Naive thymus-derived CD8-positive, alpha-beta T cell (primary cell): ENCODE data around the gene LDHAL6A. TPM values are rescaled to one million over a fixed set of nuclear protein-coding genes. Genes with fewer than 3 reads are reported as not detected.

ENCODE experiments used
- ATAC-seq, 2 donors: fragments of 150-1000 bp; cut with Tn5 transposase in 1 of 2; sonication (Bioruptor Pico), chemical (Tn5 transposase) in 1 of 2; 1 replicate in 1 of 2; 2 replicates in 1 of 2; pipeline ENCODE4 v1.10.0; 2021; ENCODE audit warnings: mild to moderate bottlenecking in 2 of 2, moderate library complexity in 2 of 2
- POLR2A ChIA-PET: fragments of 350-600 bp; sonication (Branson Sonifier 250); formaldehyde crosslinking; loops from one replicate; lab custom pipeline; 2021; ENCODE audit warnings: antibody characterized with exemption; lab: Charles Lee
- DNase-seq, 10 donors: peaks; one replicate each; pipeline versions ENCODE4 v3.0.0 to v3.0.0-alpha.2; 2020 to 2022
- H3K27ac Mint-ChIP-seq, 10 donors: one replicate each; pipeline ENCODE4 v1.8.0; 2020 to 2022; ENCODE audit warnings: mild to moderate bottlenecking in 10 of 10, mixed read lengths in 10 of 10, moderate library complexity in 4 of 10, inconsistent platforms in 1 of 10
- H3K27me3 Mint-ChIP-seq, 5 donors: one replicate each; pipeline ENCODE4 v1.8.0; 2021 to 2022; ENCODE audit warnings: mixed read lengths in 5 of 5
- H3K36me3 Mint-ChIP-seq, 3 donors: one replicate each; pipeline ENCODE4 v1.8.0; 2020 to 2022; ENCODE audit warnings: mixed read lengths in 3 of 3, mild to moderate bottlenecking in 2 of 3, inconsistent platforms in 1 of 3
- H3K4me1 Mint-ChIP-seq, 4 donors: one replicate each; pipeline ENCODE4 v1.8.0; 2021 to 2022; ENCODE audit warnings: mixed read lengths in 4 of 4
- H3K4me3 Mint-ChIP-seq, 10 donors: one replicate each; pipeline ENCODE4 v1.8.0; 2020 to 2022; ENCODE audit warnings: mild to moderate bottlenecking in 10 of 10, mixed read lengths in 10 of 10, moderate library complexity in 6 of 10, inconsistent platforms in 1 of 10
- H3K9me3 Mint-ChIP-seq, 9 donors: one replicate each; pipeline ENCODE4 v1.8.0; 2020 to 2022; ENCODE audit warnings: mixed read lengths in 9 of 9, mild to moderate bottlenecking in 3 of 9, inconsistent platforms in 1 of 9, moderate library complexity in 1 of 9
- polyA plus RNA-seq, 3 donors: library from polyadenylated mRNA; unstranded; fragments of 300-500 nt; fragmentation: Illumina TruSeq; gene quantifications; one replicate each; pipeline ENCODE4 v1.2.3, GENCODE V29; 2021
- total RNA-seq, 8 experiments: library from RNA in 2 of 8; stranded (reverse) in 2 of 8; gene quantifications; one replicate each; pipeline ENCODE4 v1.2.3 and lab custom pipeline; 2021 to 2026

LDHAL6A gene
- total and polyA plus RNA-seq, 5 experiments from 2014 or later: 0.09 to 0.14 TPM; not detected in 3

GRCh38 chr11:18492888-18493287 lies 37.2 kb downstream of the LDHAL6A start:
- H3K27me3 Mint-ChIP-seq: no peaks in the 10 kb centered on the region
- no peaks in the 10 kb centered on the region for H3K9me3 Mint-ChIP-seq
- H3K4me1 Mint-ChIP-seq: peaks cover 5 to 11% (median 9%) of the 10 kb centered on the region in 4 donors
- peak overlapping the region in 6 of 10 donors; percentile 19 to 57 (median 26) for H3K27ac Mint-ChIP-seq
- DNase-seq (no peak), ATAC-seq (no peak)
- no peak overlapping the region for H3K4me3 Mint-ChIP-seq
- peaks cover 0 to 88% (median 29%) of the 10 kb centered on the region in 3 donors for H3K36me3 Mint-ChIP-seq
- POLR2A ChIA-PET: interaction anchor here (0.8 kb wide), 1 partner anchor 12 kb away, joined by 3 read pairs; no protein-coding TSS in a partner anchor

- Mint-ChIP-seq H3K9me3 (no peaks in the 10 kb centered on the region), H3K4me3 (no peak overlapping the region), H3K27ac (peak overlapping the region in 6 of 10 donors; percentile 5 to 83 (median 22)), H3K4me1 (peaks cover 5 to 12% (median 9%) of the 10 kb centered on the region in 4 donors), H3K27me3 (no peaks in the 10 kb centered on the region), H3K36me3 (peaks cover 1 to 88% (median 25%) of the 10 kb centered on the region in 3 donors)
- POLR2A ChIA-PET: interaction anchor here (0.8 kb wide), 1 partner anchor 11 kb away, joined by 3 read pairs; no protein-coding TSS in a partner anchor
- no peak for ATAC-seq
- no peak for DNase-seq
Observed at GRCh38 chr11:18493310-18493709, 37.7 kb downstream of the LDHAL6A start.

GRCh38 chr11:18495271-18495670 lies 39.6 kb downstream of the LDHAL6A start:
- Mint-ChIP-seq H3K9me3 (no peaks in the 10 kb centered on the region), H3K27me3 (no peaks in the 10 kb centered on the region), H3K4me1 (peaks cover 6 to 13% (median 11%) of the 10 kb centered on the region in 4 donors), H3K27ac (peak overlapping the region in 4 of 10 donors; percentile 35 to 79 (median 52)), H3K36me3 (peaks cover 14 to 88% (median 22%) of the 10 kb centered on the region in 3 donors), H3K4me3 (no peak overlapping the region)
- DNase-seq: no peak
- POLR2A ChIA-PET: no interaction called here
- no peak for ATAC-seq

GRCh38 chr11:18495703-18496102 lies 40.0 kb downstream of the LDHAL6A start:
- Mint-ChIP-seq H3K36me3 (peaks cover 14 to 88% (median 22%) of the 10 kb centered on the region in 3 donors), H3K4me3 (no peak overlapping the region), H3K4me1 (peaks cover 6 to 12% (median 10%) of the 10 kb centered on the region in 4 donors), H3K27ac (peak overlapping the region in 4 of 10 donors; percentile 35 to 79 (median 52)), H3K9me3 (no peaks in the 10 kb centered on the region), H3K27me3 (no peaks in the 10 kb centered on the region)
- DNase-seq: no peak
- ATAC-seq: no peak
- POLR2A ChIA-PET: no interaction called here

- ATAC-seq (no peak), DNase-seq (no peak)
- Mint-ChIP-seq H3K4me1 (peaks cover 6 to 15% (median 9%) of the 10 kb centered on the region in 4 donors), H3K27ac (peak overlapping the region in 5 of 10 donors; percentile 7 to 77 (median 34)), H3K9me3 (no peaks in the 10 kb centered on the region), H3K27me3 (no peaks in the 10 kb centered on the region), H3K36me3 (peaks cover 18 to 94% (median 40%) of the 10 kb centered on the region in 3 donors), H3K4me3 (no peak overlapping the region)
- POLR2A ChIA-PET: no interaction called here
Observed at GRCh38 chr11:18498039-18498438, 42.4 kb downstream of the LDHAL6A start.

GRCh38 chr11:18501629-18502028 lies 46.0 kb downstream of the LDHAL6A start:
- Mint-ChIP-seq H3K4me3 (no peak overlapping the region), H3K9me3 (no peaks in the 10 kb centered on the region), H3K4me1 (peaks cover 0 to 12% (median 6%) of the 10 kb centered on the region in 4 donors), H3K27ac (peak overlapping the region in 1 of 10 donors; percentile 14), H3K36me3 (peaks cover 18 to 93% (median 45%) of the 10 kb centered on the region in 3 donors), H3K27me3 (no peaks in the 10 kb centered on the region)
- no peak for ATAC-seq
- DNase-seq: no peak
- POLR2A ChIA-PET: no interaction called here

GRCh38 chr11:18502352-18502751 lies 46.7 kb downstream of the LDHAL6A start:
- no peak for DNase-seq
- Mint-ChIP-seq H3K4me3 (no peak overlapping the region), H3K4me1 (peaks cover 0 to 12% (median 6%) of the 10 kb centered on the region in 4 donors), H3K27ac (peak overlapping the region in 3 of 10 donors; percentile 12 to 79 (median 43)), H3K36me3 (peaks cover 18 to 93% (median 45%) of the 10 kb centered on the region in 3 donors), H3K27me3 (no peaks in the 10 kb centered on the region), H3K9me3 (no peaks in the 10 kb centered on the region)
- POLR2A ChIA-PET: no interaction called here
- ATAC-seq: no peak

GRCh38 chr11:18521122-18521521 lies 65.5 kb downstream of the LDHAL6A start:
- no peaks in the 10 kb centered on the region for H3K27me3 Mint-ChIP-seq
- no peak overlapping the region for H3K27ac Mint-ChIP-seq
- H3K4me3 Mint-ChIP-seq: no peak overlapping the region
- no peak for DNase-seq
- no peak for ATAC-seq
- POLR2A ChIA-PET: interaction anchor here (0.6 to 0.9 kb wide), 4 partner anchors 22 to 245 kb away, joined by 3 to 6 read pairs (median 4); no protein-coding TSS in a partner anchor
- no peaks in the 10 kb centered on the region for H3K9me3 Mint-ChIP-seq
- peaks cover 22 to 54% (median 43%) of the 10 kb centered on the region in 4 donors for H3K4me1 Mint-ChIP-seq
- peaks cover 5 to 60% (median 5%) of the 10 kb centered on the region in 3 donors for H3K36me3 Mint-ChIP-seq

GRCh38 chr11:18522388-18522787 lies 66.7 kb downstream of the LDHAL6A start:
- ATAC-seq: no peak
- peaks cover 28 to 65% (median 54%) of the 10 kb centered on the region in 4 donors for H3K4me1 Mint-ChIP-seq
- H3K36me3 Mint-ChIP-seq: peaks cover 5 to 54% (median 8%) of the 10 kb centered on the region in 3 donors
- peaks cover 0 to 3% (median 0%) of the 10 kb centered on the region in 9 donors for H3K9me3 Mint-ChIP-seq
- H3K4me3 Mint-ChIP-seq: peak overlapping the region in 1 of 10 donors; percentile 23
- POLR2A ChIA-PET: no interaction called here
- H3K27me3 Mint-ChIP-seq: peaks cover 0 to 3% (median 0%) of the 10 kb centered on the region in 5 donors
- DNase-seq: peak in 1 of 10 donors; percentile 2
- peak overlapping the region in 8 of 10 donors; percentile 4 to 50 (median 18) for H3K27ac Mint-ChIP-seq

GRCh38 chr11:18523084-18523483 lies 67.4 kb downstream of the LDHAL6A start:
- Mint-ChIP-seq H3K36me3 (peaks cover 5 to 50% (median 6%) of the 10 kb centered on the region in 3 donors), H3K4me1 (peaks cover 31 to 72% (median 60%) of the 10 kb centered on the region in 4 donors), H3K9me3 (peaks cover 0 to 3% (median 0%) of the 10 kb centered on the region in 9 donors), H3K4me3 (peak overlapping the region in 2 of 10 donors; percentile 9 to 16), H3K27me3 (peaks cover 0 to 3% (median 0%) of the 10 kb centered on the region in 5 donors), H3K27ac (peak overlapping the region in 5 of 10 donors; percentile 15 to 59 (median 35))
- POLR2A ChIA-PET: interaction anchor here (0.6 kb wide), 1 partner anchor 22 kb away, joined by 3 read pairs; no protein-coding TSS in a partner anchor
- ATAC-seq (no peak), DNase-seq (no peak)

- POLR2A ChIA-PET: interaction anchor here (1.1 kb wide), 1 partner anchor 129 kb away, joined by 3 read pairs; no protein-coding TSS in a partner anchor
- Mint-ChIP-seq H3K27me3 (peaks cover 0 to 3% (median 0%) of the 10 kb centered on the region in 5 donors), H3K9me3 (peaks cover 0 to 3% (median 0%) of the 10 kb centered on the region in 9 donors), H3K27ac (peak overlapping the region in 7 of 10 donors; percentile 9 to 65 (median 43)), H3K4me3 (peak overlapping the region in 8 of 10 donors; percentile 11 to 57 (median 26)), H3K4me1 (peaks cover 32 to 74% (median 62%) of the 10 kb centered on the region in 4 donors), H3K36me3 (peaks cover 5 to 39% (median 6%) of the 10 kb centered on the region in 3 donors)
- ATAC-seq (no peak), DNase-seq (no peak)
Observed at GRCh38 chr11:18524248-18524647, 68.6 kb downstream of the LDHAL6A start.

- Mint-ChIP-seq H3K9me3 (peaks cover 0 to 3% (median 0%) of the 10 kb centered on the region in 9 donors), H3K36me3 (peaks cover 5 to 25% (median 6%) of the 10 kb centered on the region in 3 donors), H3K27me3 (peaks cover 0 to 3% (median 0%) of the 10 kb centered on the region in 5 donors), H3K4me3 (peak overlapping the region; percentile 98 to 100 (median 99)), H3K27ac (peak overlapping the region; percentile 100), H3K4me1 (peaks cover 27 to 65% (median 55%) of the 10 kb centered on the region in 4 donors)
- no peak for DNase-seq
- ATAC-seq: no peak
- POLR2A ChIA-PET: interaction anchor here (0.6 to 2.7 kb wide), 17 partner anchors 8 to 513 kb away, joined by 3 to 35 read pairs (median 6); partner anchors contain the start of genes GTF2H1, HPS5, LDHA and SERGEF
Observed at GRCh38 chr11:18526130-18526520, 70.5 kb downstream of the LDHAL6A start.
